C4-2B (cell line): Measurements from ENCODE around the gene KRT80.

ENCODE experiments used
- H3K27ac ChIP-seq: fragments of 450-650 bp; 2 replicates; pipeline ENCODE4 v1.5.1; 2017
- CTCF ChIP-seq: fragments of 450-650 bp; conservative IDR thresholded peaks from 2 replicates; pipeline ENCODE4 v1.5.1; 2017; ENCODE audit warnings: mild to moderate bottlenecking
- ZFX ChIP-seq: fragments of 450-650 bp; IDR thresholded peaks from 2 replicates; pipeline ENCODE4 v1.6.1; 2017

KRT80 gene

DNA sequence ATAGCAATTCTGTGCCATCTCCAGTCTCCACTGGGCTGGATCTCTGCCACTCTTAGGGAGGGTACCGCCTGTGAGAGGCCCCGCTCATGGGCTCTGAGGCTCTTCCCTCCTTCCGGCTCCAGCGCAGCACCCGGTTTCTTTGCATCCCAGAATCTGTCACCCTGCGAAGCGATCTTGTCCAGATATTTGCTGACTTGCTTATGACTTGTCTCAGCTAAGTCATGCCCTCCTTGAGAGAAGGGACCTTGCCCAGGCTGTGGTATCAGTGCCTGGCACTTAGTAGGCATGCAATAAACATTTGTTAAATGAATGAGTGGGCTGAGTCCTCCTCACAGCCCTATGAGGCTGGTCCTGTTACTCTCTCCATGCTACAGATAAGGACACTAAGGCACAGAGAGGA lies 13.4 kb downstream of the KRT80 start:
- no peak overlapping the region for H3K27ac ChIP-seq
- TF ChIP-seq CTCF (no peak), ZFX (no peak)

GRCh38 chr12:52175371-52176350 lies 16.2 kb downstream of the KRT80 start:
- peak overlapping the region; percentile 14 for H3K27ac ChIP-seq

DNA sequence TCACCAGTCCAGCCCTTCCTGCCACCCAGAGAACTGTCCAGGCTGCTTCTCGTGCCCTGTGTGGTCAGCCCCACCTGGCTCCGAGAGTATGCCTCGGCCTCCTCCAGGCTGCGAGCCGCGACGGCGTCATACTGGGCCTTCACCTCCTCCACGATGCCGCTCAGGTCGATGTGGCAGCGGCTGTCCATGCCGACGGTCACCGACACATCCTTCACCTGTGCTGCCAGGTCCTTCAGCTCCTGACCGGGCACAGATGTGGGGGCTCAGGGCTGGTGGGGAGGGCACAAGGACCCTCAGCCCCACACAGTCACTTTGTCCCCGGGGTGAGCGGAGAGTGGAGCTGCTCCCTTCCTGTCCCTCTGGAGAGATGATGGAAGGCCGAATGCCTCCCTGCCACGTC lies 18.3 kb downstream of the KRT80 start:
- no peak overlapping the region for H3K27ac ChIP-seq
- TF ChIP-seq ZFX (no peak), CTCF (no peak)

More at GRCh38 chr12:52175371-52176350, 16.2 kb downstream of the KRT80 start:
- no peak for TF ChIP-seq ZFX
- TF ChIP-seq CTCF, result no peak

- no peak overlapping the region for H3K27ac ChIP-seq
These were observed 18.9 kb downstream of the KRT80 start for GRCh38 chr12:52172956-52173355.

DNA sequence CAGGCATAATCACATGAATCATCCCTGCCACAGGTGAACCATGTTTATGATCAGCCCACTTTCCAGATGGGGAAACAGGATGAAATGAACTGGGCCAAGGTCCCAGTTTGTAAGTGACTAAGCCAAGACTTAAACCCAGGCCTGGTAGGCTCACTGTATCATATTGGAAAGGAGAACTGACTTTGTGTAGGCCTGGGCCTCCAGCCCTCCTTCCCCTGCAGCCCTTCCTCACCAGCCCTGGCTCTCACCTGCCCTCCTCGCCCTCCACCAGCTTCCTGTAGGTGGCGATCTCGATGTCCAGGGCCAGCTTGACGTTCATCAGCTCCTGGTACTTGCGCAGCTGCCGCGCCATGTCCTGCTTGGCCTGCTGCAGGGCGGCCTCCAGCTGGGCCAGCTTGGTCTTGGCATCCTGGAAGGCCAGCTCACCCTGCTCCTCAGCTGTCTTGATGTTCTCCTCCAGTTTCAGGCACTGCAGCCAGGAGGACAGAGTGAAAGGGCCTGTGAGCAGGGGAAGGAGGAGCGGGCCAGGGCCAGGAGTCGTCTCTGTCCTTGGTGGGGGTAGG lies 19.8 kb downstream of the KRT80 start:
- TF ChIP-seq CTCF, result no peak; the same call in 1 of the 2 replicates

More at GRCh38 chr12:52172956-52173355, 18.9 kb downstream of the KRT80 start:
- TF ChIP-seq ZFX (no peak), CTCF (no peak)

GRCh38 chr12:52170827-52171226 lies 21.0 kb downstream of the KRT80 start:
- no peak overlapping the region for H3K27ac ChIP-seq
- TF ChIP-seq CTCF, result no peak
- no peak for TF ChIP-seq ZFX

More for the DNA sequence above, 19.8 kb downstream of the KRT80 start:
- no peak overlapping the region for H3K27ac ChIP-seq

- no peak overlapping the region for H3K27ac ChIP-seq
- TF ChIP-seq CTCF (no peak), ZFX (no peak)
These were observed 21.9 kb downstream of the KRT80 start for GRCh38 chr12:52169886-52170285.
